Measurements from ENCODE around the gene ARHGAP9.
"Not testable (repeated sequence)": the region's sequence is repeated elsewhere in the genome, so short reads cannot be mapped to it uniquely, and the experiment has no call there.

Gene ARHGAP9

GRCh38 chr12:57456145-57456700 lies 23.4 kb downstream of the ARHGAP9 start:
- peak in 2 of 5 donors; percentile 33 to 66 for DNase-seq

- no peak for DNase-seq
Observed at GRCh38 chr12:57455374-57456144, 24.1 kb downstream of the ARHGAP9 start.

GRCh38 chr12:57454566-57455373 lies 24.9 kb downstream of the ARHGAP9 start, which contains the start of gene INHBE:
INHBE (plus strand) TSS chr12:57455307; CDS start chr12:57455537, 230 bp downstream.
- DNase-seq = no peak

- DNase-seq = no peak
Observed at GRCh38 chr12:57454213-57454565, 25.5 kb downstream of the ARHGAP9 start.

- peak in 3 of 5 donors; percentile 15 to 48 (median 42) for DNase-seq
Observed at GRCh38 chr12:57452937-57453509, 26.6 kb downstream of the ARHGAP9 start.

- DNase-seq = no peak
Observed at GRCh38 chr12:57452181-57452936, 27.3 kb downstream of the ARHGAP9 start.

- DNase-seq = no peak
Observed at GRCh38 chr12:57451233-57451778, 28.4 kb downstream of the ARHGAP9 start.

- no peak for DNase-seq
Observed at GRCh38 chr12:57450057-57450456, 29.6 kb downstream of the ARHGAP9 start.

GRCh38 chr12:57449375-57449774 lies 30.3 kb downstream of the ARHGAP9 start:
- DNase-seq = no peak

- DNase-seq = no peak
Observed at GRCh38 chr12:57448669-57449068, 31.0 kb downstream of the ARHGAP9 start.

GRCh38 chr12:57446292-57446960 lies 33.2 kb downstream of the ARHGAP9 start:
- DNase-seq = no peak

GRCh38 chr12:57444744-57445143 lies 34.9 kb downstream of the ARHGAP9 start:
- no peak for DNase-seq

- not testable (repeated sequence) for DNase-seq
Observed at GRCh38 chr12:57444337-57444736, 35.3 kb downstream of the ARHGAP9 start.

GRCh38 chr12:57441846-57442427 lies 37.7 kb downstream of the ARHGAP9 start:
- no peak for DNase-seq

GRCh38 chr12:57441393-57441792 lies 38.3 kb downstream of the ARHGAP9 start:
- not testable (repeated sequence) for DNase-seq

GRCh38 chr12:57439762-57440266 lies 39.9 kb downstream of the ARHGAP9 start:
- DNase-seq = no peak

GRCh38 chr12:57438400-57438799 lies 41.3 kb downstream of the ARHGAP9 start:
- no peak for DNase-seq

- no peak for DNase-seq
Observed at GRCh38 chr12:57435293-57435692, 44.4 kb downstream of the ARHGAP9 start.

GRCh38 chr12:57434517-57435223 lies 45.0 kb downstream of the ARHGAP9 start, which contains the start of gene INHBC:
INHBC (plus strand) TSS chr12:57434784; CDS start chr12:57434887, 103 bp downstream.
- DNase-seq = no peak

GRCh38 chr12:57433370-57433769 lies 46.3 kb downstream of the ARHGAP9 start:
- no peak for DNase-seq

Measured in T-helper 1 cell (primary cell).